GM19193 (cell line): ENCODE results near the gene GJA5.

Experiments used
- POLR2A ChIP-seq: IDR thresholded peaks from 4 replicates; pipeline ENCODE4 v1.6.1; 2011; ENCODE audit not compliant: insufficient read depth, insufficient read length; ENCODE audit errors: extremely low read depth

Gene GJA5

DNA sequence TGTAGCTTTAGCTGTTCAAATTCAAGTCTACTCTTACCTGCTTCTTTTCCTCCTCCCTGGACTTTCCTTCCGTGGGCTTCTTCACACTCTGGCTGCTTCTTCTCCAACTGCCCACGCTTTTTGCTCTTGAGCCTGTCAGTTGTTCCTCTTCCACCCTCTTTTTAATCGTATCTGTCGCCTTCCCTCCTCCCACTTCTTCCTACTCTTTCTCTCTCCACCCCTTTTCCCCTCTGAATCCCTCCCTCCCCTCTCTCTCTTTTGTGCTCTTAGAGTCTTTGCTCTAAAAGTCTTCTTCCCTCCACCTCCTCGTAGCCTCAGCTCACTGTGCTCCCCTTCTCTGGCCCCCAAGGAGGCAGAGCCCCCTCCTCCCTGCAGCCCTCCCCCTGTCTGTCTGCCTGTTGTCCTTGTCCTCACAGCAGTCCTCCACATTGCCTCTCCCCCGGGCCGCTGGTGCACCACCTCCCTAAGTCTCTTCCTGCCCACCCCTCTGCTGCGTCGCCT lies 12.9 kb upstream of the GJA5 start:
- TF ChIP-seq POLR2A = no peak

DNA sequence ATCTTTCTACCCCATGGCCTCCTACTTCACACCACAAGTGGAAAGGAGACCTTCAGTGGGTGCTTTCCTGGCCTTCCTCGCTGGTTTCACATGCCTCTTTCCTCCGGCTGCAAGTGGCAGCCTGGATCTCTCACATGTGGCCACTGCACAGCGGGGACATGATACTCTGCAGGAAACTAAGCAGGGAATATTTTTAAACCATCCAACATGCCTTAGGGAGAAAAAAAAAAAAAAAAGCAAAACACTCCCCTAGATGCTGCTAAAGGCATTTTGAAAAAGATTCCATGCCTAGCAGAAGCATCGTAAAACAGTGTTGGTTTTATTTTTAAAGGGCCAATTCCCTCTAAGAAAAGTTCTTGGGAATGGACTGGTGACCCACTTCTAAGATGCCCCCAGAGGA lies 12.2 kb upstream of the GJA5 start:
- TF ChIP-seq POLR2A = no peak

DNA sequence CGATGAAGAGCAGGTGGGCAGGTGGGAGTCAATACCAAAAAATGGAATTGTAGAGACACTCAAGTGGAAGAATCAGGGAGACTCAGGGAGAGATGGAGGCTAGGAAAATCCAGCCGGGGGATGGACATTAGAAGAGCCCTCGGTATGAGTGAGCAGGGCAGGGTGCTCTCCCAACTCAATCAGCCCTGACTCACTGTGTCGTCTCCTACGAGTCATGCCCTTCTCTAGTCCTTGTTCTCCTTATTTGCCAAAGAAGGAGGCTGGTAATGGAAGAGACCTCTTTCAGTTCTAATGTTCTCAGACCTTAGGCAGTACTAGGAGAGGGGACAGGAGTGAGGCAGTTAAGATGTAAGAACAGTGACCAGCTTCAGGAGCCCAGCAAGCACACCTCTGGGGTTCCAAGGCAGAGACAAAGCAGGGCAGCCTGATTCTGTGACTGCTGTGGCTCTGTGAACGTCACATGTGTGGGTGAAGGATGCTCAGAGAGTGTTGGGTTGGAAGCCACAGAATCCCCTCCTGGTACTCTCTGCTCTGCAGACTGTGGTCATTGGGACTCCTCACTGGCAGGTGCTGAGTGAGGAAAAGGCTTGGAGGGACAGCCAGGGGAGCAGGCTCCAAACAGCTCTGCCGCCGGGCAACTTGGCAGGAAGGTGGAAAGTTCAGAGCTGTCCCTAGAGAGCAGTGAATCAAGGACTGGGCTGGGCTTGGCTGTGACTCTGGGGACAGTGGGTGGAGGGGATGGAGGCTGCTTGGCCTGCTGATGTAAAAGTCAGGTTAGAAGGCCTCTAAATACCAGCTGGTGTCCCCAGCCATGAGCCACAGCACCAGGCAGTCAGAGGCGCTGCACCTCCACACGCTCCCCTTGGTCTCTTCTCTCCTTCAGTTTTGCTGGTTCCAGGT lies 11.1 kb upstream of the GJA5 start:
- TF ChIP-seq POLR2A = no peak

DNA sequence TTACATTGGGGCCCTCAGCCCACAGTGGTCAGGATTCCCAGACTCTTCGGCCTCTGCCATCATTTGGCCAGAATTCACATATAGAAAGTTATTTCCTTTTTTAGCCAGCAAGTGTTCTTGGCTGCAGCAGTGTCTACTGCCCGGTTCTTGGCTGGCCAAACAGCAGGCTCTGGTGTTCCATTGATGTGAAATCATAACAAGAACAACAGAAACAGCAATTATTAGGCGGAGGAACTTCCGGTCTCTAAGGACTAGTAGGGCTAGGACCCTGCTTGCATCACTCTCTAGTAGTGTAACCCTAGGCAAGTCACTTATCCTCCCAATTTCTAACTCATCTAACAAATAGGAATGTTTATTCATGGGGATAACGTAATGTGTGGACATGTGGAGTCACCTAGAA lies 8.7 kb upstream of the GJA5 start:
- TF ChIP-seq POLR2A = no peak

DNA sequence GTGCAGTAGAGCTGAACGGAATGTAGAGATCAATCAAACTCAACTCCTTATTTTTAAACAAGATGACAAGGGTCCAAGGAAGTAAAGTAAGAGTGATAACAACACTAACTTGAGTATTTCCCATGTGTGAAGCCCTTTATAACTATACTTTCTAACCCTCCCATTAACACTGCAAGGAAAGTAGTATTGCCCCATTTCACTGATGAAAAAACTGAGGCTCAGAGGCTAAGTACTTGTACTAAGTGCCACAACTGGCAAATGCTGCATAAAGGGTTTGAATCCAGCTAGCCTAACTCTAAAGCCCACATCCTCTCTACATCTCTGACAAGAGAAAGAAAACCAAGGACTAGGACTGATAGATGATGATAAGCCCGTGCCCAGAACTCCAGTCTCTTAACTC lies 8.2 kb upstream of the GJA5 start:
- no peak for TF ChIP-seq POLR2A

DNA sequence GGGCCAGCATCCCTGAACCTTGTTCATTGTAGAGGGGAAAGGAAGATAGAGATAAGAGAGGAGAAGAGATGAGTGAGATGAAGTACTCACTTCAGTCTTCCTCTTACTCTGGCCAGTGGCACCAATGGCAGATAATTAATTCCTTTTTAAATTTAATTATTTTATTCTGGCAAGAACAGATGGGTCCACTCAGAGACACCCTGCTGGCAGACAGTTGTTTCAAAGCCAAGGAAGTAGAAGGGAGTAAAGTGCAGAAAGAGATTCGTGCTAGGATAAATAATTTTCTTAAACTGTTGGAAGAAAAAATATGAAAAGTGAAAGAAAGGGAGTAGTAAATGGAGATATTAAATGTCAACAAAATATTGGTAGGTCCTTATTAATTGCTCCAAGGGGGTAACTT lies 7.7 kb upstream of the GJA5 start:
- no peak for TF ChIP-seq POLR2A

DNA sequence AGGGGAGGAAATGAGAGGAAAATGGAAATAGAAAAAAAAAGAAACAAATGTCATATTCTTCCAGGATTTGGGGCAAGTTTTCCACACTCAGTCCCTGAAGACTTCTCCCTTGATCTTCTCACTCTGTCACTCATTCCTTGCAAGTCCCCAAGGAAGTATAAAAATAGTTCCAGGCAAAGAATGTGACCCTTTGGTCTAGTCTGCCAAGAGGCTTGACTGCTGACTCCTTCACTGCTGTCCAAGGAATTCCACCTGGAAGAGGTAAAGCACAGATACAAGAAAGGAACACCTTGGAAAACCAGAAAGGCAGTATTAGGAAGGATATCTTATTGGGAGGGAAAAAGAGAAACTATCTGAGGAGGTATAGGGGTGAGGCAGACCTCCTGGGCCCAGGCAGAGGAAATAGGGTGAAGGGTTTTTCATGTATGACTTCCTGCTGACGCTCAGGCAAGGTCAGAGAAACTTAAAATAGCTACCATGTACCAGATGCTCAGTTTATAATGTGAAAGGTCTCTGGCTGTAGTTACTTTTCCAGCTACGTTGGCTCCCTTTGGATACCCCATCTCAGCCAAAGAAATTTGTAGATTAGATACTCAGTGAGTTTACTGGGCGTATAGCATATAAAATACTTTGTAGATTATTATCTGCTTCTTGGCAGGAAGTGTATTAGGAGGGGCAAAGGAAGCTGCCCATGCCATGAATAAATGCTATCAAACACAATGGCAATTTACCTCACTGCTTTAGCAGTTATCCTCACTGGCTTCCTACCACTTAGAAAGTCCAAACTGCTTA lies 2.0 kb upstream of the GJA5 start:
- TF ChIP-seq POLR2A = no peak

DNA sequence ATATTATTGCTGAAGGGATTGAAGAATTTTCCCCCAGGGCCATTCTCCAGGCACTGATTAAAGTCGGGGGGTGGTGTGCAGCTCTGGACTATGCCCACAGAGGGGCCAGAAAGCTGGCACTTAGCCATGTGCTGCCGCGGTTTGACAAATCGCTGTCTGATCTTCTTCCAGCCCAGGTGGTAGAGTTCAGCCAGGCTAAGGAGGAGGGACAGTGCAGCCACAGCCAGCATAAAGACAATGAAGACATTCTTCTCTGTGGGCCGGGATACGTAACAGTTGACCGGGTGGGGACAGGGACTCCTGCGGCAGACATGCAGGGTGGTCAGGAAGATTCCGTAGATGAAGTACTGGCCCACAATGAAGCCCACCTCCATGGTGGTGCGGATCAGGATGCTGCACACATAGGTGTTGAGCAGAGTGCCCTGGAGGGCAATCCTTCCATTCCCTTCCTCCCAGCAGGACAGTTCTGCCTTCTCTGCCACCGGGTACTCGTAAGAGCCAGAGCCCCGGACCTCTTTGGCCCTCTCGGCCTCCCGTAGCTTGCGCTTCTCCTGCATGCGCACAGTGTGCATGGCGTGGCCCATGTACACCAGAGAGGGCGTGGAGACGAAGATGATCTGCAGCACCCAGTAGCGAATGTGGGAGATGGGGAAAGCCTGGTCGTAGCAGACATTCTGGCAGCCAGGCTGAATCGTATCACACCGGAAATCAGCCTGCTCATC lies 1.9 kb downstream of the GJA5 start:
- TF ChIP-seq POLR2A = no peak

DNA sequence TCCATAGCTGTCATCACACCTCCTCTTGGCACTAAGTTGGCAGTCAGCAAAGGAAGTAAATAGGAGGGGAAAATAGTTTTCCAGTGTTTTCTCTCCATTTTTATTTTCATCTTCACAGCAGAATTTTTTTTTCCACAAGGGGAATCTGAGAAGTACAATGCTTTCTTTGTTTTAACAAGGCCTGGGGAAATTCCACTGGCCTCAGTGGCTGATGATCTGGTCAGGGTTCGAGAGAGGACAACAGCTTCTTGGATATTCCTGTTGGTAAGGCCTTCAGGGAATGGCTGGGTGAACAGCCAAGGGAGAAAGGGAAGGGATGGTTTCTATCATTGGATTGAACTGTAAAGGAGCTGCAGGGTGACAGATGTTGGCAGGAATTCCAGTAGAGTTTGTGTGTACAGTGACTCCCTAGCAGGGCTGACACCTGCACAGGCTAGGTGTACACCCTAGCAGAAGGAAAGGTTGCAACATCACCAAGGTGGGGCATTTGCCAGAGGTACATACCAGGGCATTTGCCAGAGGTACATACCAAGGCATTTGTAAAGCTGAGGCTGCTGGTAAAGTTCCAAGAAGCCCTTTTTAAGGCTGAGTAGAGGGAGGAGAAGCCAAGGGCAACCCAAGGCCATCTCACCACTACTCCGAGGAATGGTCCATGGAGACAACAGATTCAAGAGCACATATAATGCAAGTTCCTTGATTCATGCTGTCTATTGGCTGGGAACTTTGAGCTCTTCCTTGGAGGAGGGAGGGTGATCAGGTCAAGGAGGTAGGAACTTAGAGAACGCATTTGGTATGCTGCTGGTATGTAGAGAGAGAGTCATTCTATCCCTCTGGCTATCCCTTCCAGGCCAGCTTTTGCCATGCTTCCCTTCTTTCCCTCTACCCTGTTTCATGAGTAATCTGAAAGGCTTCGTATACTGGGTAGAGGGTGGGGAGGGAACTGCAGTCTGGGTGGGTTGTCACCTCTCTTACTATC lies 3.1 kb downstream of the GJA5 start:
- no peak for TF ChIP-seq POLR2A

DNA sequence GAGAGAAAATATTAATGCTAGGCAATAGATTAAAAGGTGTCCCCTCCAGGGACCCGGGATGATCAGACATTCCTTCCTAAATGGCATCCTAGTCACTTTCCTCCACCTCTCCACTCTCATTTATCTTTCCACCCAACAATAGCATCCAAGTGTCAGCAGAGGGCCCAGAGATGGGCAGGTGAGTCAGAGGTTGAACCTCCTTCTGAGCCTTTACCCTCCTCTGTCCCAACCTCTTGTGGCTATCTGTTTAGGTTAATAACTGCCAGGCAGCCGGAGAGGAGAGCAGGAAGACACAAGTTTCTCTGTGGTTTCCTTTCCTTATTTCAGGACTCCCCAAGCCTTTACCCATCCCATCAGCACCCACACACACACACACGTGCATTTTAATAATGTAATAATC lies 4.1 kb downstream of the GJA5 start:
- TF ChIP-seq POLR2A = no peak

DNA sequence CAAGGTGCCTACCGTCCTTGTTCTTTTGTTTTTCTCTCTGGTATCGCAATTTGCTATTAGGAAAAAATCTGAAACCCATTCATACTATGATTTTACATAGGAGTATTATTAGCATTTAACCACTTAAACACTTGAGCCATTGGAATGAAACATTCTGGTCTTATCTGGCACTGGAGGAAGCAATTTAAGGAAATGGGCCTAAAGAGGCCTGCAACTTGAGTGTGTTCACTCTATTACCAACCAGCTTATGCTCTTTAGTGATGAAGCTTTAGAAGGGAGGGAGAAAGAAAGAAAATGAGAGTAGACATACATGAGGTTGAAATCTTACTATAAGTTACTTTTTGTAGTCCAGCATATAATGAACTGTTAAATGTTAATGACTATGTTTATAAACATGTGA lies 5.7 kb downstream of the GJA5 start:
- no peak for TF ChIP-seq POLR2A

DNA sequence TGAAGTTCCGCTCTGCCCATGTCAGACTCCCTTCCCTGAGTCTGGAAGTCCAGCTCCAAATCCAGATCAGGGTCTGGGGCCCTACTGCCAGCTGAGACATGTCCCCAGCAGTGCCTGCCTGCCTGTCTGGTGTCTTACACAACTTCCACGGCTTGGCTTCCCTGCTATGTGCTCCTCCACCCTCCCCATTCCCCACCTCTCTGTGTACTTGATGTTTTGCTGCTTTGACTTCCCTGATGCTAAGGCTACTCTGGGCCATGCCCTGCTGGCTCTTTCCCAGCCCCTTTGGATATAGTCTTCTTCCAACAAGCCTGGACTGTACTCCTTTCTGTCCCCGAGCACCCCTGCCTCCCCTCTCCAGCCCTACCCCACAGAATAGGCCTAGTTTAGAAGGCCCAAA lies 7.3 kb downstream of the GJA5 start:
- TF ChIP-seq POLR2A = no peak

DNA sequence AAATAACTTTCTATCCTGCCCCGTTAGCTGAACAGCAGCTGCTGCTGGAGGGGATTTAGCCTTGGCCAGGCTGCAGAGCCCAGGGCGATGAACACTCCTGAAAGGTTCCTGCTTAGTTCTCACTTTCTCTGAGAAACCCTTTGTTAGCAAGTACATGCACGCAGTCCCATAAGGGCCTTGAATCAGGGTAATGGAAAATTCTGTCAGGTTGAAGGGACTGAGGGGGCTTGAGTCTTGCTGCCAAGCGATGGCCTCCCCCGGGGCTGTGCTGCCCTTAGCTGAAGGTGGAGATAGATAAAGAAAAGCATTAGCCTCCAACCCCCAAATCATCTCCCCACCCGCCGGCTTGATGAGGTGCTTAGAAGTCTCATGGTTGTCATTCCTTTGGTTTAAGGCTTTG lies 7.9 kb downstream of the GJA5 start:
- TF ChIP-seq POLR2A = no peak

DNA sequence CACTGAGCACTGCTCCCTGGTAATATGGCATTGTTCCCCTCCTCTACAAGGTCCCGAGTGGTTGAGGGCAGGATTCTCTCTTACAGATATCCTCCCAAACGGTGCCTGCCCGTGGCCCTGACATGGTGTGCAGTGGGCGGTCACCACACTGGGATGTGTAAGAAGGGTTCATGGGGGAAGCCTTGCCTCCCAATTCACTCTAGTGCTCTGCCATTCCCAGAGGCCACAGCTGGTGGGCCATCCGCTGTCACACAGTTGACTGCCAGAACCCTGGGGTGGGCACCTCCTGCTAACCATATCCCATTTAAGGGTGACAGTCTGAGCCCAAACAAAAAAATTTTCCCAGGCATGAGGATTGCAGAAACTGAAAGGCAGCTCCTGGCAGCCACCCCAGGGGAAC lies 9.1 kb downstream of the GJA5 start:
- no peak for TF ChIP-seq POLR2A
